GM21423 (cell line): ENCODE data around the gene LILRB2.
"Not testable (repeated sequence)": the region's sequence is repeated elsewhere in the genome, so short reads cannot be mapped to it uniquely, and the experiment has no call there.

Experiments
- ATAC-seq: cut with Tn5 transposase; IDR thresholded peaks from one replicate; pipeline ENCODE4 v1.9.1; 2021; ENCODE audit warnings: mild to moderate bottlenecking, moderate library complexity; ENCODE audit not compliant: unreplicated experiment

The LILRB2 gene

GRCh38 chr19:54281007-54281728 is at the start of gene LILRB2:
TSS of gene LILRB2 (minus strand) at chr19:54281110. CDS start at chr19:54280496, 614 bp downstream.
- no peak for ATAC-seq

- no peak for ATAC-seq
Observed at GRCh38 chr19:54329476-54330165, 48.7 kb upstream of the LILRB2 start.

GRCh38 chr19:54328781-54329180 is 47.9 kb upstream of the LILRB2 start:
- not testable (repeated sequence) for ATAC-seq

GRCh38 chr19:54325631-54326030 is 44.7 kb upstream of the LILRB2 start:
- no peak for ATAC-seq

- ATAC-seq: no peak
Observed at GRCh38 chr19:54325194-54325621, 44.3 kb upstream of the LILRB2 start.

GRCh38 chr19:54324071-54324470 is 43.2 kb upstream of the LILRB2 start:
- no peak for ATAC-seq

GRCh38 chr19:54322934-54323333 is 42.0 kb upstream of the LILRB2 start:
- not testable (repeated sequence) for ATAC-seq

- ATAC-seq: not testable (repeated sequence)
Observed at GRCh38 chr19:54322295-54322694, 41.4 kb upstream of the LILRB2 start.

- no peak for ATAC-seq
Observed at GRCh38 chr19:54319892-54320670, 39.2 kb upstream of the LILRB2 start.

GRCh38 chr19:54319049-54319448 is 38.1 kb upstream of the LILRB2 start:
- ATAC-seq: no peak

GRCh38 chr19:54317965-54318240 is 37.0 kb upstream of the LILRB2 start:
- no peak for ATAC-seq

- no peak for ATAC-seq
Observed at GRCh38 chr19:54317108-54317964, 36.4 kb upstream of the LILRB2 start.

- ATAC-seq: no peak
Observed at GRCh38 chr19:54316746-54317107, 35.8 kb upstream of the LILRB2 start.

GRCh38 chr19:54315956-54316355 is 35.0 kb upstream of the LILRB2 start:
- ATAC-seq: no peak

GRCh38 chr19:54312436-54313377 is 31.8 kb upstream of the LILRB2 start, which contains the start of gene LILRA5:
TSS of gene LILRA5 (minus strand) at chr19:54313166. CDS start at chr19:54313019, 147 bp downstream.
- ATAC-seq: no peak

GRCh38 chr19:54312011-54312410 is 31.1 kb upstream of the LILRB2 start:
- no peak for ATAC-seq

GRCh38 chr19:54311486-54311885 is 30.6 kb upstream of the LILRB2 start:
- ATAC-seq: no peak

GRCh38 chr19:54310543-54310942 is 29.6 kb upstream of the LILRB2 start:
- ATAC-seq: no peak

- ATAC-seq: no peak
Observed at GRCh38 chr19:54309811-54310210, 28.9 kb upstream of the LILRB2 start.
